Omental fat pad (tissue), 4 donors: ENCODE data around the gene NDUFB11. TPM values are rescaled to one million over a fixed set of nuclear protein-coding genes. Genes with fewer than 3 reads are reported as not detected.

Experiments used
- ATAC-seq: fragments of 150-250 bp; one replicate; pipeline ENCODE4 v1.9.1; 2016; ENCODE audit warnings: mild to moderate bottlenecking, moderate library complexity; ENCODE audit not compliant: low FRiP score
- DNase-seq: peaks from one replicate; pipeline ENCODE4 v3.0.0-alpha.2; 2019; ENCODE audit warnings: low spot score
- CTCF ChIP-seq, 3 donors: fragments of 450-650 bp; IDR thresholded peaks; one replicate each; pipeline ENCODE4 v1.5.1; 2016 to 2017; ENCODE audit warnings: antibody characterized with exemption in 3 of 3, mild to moderate bottlenecking in 3 of 3, moderate library complexity in 2 of 3
- total RNA-seq, 4 donors: library from RNA; depleted of rRNA; stranded (reverse); fragments of >200 nt; gene quantifications; one replicate each; pipeline ENCODE4 v1.1.0, GENCODE V29; 2016

Gene NDUFB11
- 10 to 100 TPM; 37.7 to 63.2 (median 41.6) TPM for total RNA-seq

- TF ChIP-seq CTCF (IDR thresholded peaks at IDR 0.05), result peak in 2 of 3 donors; percentile 12 to 59
- ATAC-seq, result peak; percentile 97
- DNase-seq, result peak; percentile 70
These were observed at the start of gene NDUFB11, which contains the start of gene RBM10 for GRCh38 chrX:47144626-47145394. NDUFB11 (minus strand) TSS chrX:47144702; CDS start chrX:47144679, 23 bp downstream. RBM10 (plus strand) TSS chrX:47145221; CDS start chrX:47147482, 2,261 bp downstream.

DNA sequence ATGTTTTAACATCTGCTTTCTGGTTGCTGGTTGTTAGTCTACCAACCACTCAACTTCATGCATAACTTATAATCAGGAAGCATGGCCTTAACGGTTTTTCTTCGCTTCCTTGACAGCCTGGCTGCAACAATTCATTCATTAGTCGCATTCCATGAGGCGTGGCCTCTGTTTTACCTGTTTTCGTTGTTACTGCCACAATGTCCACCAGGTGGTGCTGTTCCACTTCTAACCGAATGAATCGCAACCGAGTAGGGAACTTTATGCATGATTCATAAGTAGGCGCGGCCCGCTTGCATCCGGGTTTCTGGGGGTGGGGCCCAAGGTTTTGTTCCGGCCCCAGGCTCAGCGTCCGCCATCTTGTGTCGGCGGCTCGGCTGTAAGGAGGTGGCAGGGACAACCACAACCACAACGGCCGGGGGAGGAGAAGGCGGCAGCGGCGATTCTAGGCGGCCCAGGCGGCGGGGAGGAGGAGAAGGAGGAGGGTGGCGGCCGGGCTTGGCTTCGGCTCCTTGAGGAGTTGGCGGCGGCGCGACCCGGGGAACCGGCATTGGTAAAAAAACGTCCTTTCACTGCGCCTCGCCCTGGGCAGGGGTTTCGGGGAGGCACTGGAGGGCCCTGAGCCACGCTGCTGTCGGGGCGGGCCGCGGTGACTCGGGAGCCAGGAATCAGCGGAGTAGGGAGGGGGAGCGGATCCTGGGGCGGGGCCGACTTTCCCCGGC, 49.1 kb upstream of the NDUFB11 start, which contains the start of gene UBA1:
Gene UBA1 (plus strand): TSS at position 355 of the 719 bp plus-strand sequence. CDS start 4,974 bp downstream, outside the sequence.
- DNase-seq, result peak; percentile 98
- TF ChIP-seq CTCF (IDR thresholded peaks at IDR 0.05), result peak in 1 of 3 donors; percentile 61
- peak; percentile 91 for ATAC-seq

- ATAC-seq (no peak), DNase-seq (no peak)
- no peak for TF ChIP-seq CTCF (IDR thresholded peaks at IDR 0.05)
These were observed 47.4 kb upstream of the NDUFB11 start for GRCh38 chrX:47191806-47192401.

DNA sequence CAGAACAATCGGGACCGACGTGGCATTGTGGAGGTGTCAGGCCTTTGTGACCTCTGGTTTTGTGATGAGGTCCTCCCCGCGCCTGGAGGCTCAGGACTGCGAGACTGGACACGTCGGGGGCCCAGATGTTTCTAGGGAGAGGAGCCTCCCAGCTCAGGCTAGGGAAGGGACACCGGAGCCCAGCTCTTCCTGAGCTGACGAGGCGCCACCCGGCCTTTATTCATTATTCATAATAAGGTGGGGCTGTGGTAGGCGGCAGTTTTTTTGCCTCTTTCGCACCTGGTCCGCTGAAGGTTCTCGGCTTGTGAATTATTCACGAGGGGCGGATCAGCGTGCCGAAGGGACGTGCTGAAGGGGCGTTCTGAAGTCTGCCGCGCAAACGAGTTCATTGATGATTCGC, 46.8 kb upstream of the NDUFB11 start:
- ATAC-seq (no peak), DNase-seq (no peak)
- TF ChIP-seq CTCF (IDR thresholded peaks at IDR 0.05), result no peak

DNA sequence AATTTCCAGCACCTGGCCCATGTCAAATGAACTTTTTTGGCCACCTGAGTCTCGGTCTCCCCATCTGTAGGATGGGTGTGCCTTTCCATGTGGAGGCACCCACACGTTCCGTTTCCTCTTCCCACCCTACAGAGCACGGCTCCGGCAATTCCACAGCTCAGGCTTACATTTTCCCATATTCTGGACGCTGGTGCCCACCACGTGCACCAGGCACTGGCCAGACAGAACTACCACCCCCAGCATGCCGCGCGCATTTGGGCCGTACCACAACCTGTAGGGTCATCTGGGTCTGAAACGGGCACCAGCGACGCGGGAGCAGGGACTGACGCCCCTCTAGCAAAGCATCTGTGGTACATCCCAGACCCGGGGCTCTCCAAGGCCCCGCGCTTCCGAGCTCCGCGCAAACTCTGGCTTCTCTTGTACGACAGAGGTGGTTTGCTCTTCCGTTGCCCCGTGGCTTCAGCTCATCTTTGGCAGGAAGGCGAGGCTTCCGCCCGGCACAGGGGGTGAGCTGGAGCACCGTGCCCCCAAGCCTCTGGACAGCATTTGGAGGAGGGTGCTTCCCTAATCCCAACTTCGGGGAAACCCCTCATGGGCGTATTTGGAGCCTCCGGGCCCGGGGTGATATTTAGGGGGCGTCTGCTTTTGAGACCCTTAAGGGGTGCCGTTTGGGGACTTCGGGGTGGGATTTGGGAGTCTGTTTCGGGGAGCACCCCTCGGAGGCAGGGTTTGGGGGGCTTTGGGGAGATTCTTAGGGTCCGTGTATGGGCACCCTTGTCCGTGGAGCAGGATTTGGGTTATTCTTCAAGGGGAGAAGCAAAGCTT, 46.2 kb upstream of the NDUFB11 start:
- TF ChIP-seq CTCF (IDR thresholded peaks at IDR 0.05), result no peak
- peak; percentile 78 for ATAC-seq
- DNase-seq, result peak; percentile 37

DNA sequence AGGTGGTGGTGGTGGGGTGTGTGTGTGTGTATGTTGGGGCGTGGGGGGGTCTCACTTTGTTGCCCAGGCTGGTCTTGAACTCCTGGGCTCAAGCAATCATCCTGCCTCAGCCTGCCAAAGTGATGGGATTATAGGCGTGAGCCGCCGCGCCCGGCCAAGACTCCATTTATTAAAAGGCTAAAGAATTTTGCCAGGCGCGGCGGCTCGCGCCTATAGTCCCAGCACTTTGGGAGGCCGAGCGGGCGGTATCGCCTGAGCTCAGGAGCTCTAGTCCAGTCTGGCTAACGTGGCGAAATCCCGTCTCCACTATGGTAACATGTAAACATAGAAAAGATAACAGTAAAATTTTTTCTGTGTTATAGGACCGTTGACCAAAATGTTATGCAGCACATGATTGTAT, 45.4 kb upstream of the NDUFB11 start:
- ATAC-seq (no peak), DNase-seq (no peak)
- no peak for TF ChIP-seq CTCF (IDR thresholded peaks at IDR 0.05)
